Peyer's patch (tissue), 4 donors: Measurements from ENCODE around the gene MYRIP.

Experiments
- POLR2A ChIP-seq, 2 donors: fragments of 450-650 bp; IDR thresholded peaks; one replicate each; pipeline ENCODE4 v1.5.1; 2017; ENCODE audit warnings: antibody characterized with exemption in 2 of 2, mild to moderate bottlenecking in 2 of 2, moderate library complexity in 2 of 2
- TF ChIP-seq, protein P1 (sequence below), 6 experiments: fragments of 450-650 bp in 4 of 6; fragments of 200-600 bp in 2 of 6; sonication (generic) in 1 of 6; IDR thresholded peaks; one replicate each; pipeline ENCODE4 v1.5.1; 2017 to 2019; ENCODE audit warnings: antibody characterized with exemption in 6 of 6, mild to moderate bottlenecking in 3 of 6, moderate library complexity in 1 of 6

DNA sequence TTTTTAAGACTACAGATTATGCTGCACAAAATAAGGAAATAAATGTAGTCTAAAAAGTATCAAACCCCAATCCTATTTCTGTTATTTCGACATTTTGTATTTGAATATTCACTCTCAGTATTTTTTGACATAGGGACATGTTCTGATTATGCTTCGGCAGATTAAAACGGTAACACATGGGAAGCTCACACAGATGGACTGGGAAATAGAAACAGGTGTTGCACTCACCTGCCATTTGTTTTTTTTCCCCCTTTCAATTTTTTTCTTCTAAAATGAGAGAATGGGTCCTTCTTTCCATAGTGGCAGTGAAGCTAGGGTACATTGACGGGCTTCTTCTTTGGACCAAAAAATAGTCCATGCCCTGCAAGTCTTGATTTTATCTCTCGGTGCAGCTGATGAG lies 163.1 kb downstream of the MYRIP start:
- TF ChIP-seq, protein P1, sequence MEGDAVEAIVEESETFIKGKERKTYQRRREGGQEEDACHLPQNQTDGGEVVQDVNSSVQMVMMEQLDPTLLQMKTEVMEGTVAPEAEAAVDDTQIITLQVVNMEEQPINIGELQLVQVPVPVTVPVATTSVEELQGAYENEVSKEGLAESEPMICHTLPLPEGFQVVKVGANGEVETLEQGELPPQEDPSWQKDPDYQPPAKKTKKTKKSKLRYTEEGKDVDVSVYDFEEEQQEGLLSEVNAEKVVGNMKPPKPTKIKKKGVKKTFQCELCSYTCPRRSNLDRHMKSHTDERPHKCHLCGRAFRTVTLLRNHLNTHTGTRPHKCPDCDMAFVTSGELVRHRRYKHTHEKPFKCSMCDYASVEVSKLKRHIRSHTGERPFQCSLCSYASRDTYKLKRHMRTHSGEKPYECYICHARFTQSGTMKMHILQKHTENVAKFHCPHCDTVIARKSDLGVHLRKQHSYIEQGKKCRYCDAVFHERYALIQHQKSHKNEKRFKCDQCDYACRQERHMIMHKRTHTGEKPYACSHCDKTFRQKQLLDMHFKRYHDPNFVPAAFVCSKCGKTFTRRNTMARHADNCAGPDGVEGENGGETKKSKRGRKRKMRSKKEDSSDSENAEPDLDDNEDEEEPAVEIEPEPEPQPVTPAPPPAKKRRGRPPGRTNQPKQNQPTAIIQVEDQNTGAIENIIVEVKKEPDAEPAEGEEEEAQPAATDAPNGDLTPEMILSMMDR (IDR thresholded peaks at IDR 0.05): no peak
- TF ChIP-seq POLR2A (IDR thresholded peaks at IDR 0.05): no peak
